Neural cell (in vitro differentiated cells): ENCODE data around the gene TRPM3.

Experiments
- CTCF ChIP-seq: fragments of 450-650 bp; IDR thresholded peaks from 2 replicates; pipeline ENCODE4 v1.5.1; 2014; ENCODE audit warnings: antibody characterized with exemption, mild to moderate bottlenecking, moderate library complexity; ENCODE audit not compliant: poor library complexity, severe bottlenecking
- EP300 ChIP-seq: fragments of 450-650 bp; conservative IDR thresholded peaks from 2 replicates; pipeline ENCODE4 v1.6.1; 2014; ENCODE audit warnings: antibody characterized with exemption, mild to moderate bottlenecking, moderate library complexity; ENCODE audit not compliant: poor library complexity, severe bottlenecking
- EZH2 ChIP-seq: fragments of 200-600, 300-800 bp; shearing (Covaris generic), sonication (generic); IDR thresholded peaks from 2 replicates; pipeline ENCODE4 v1.6.1; 2014; ENCODE audit warnings: antibody characterized with exemption, low read length, borderline replicate concordance, mild to moderate bottlenecking; ENCODE audit not compliant: insufficient read depth, poor library complexity, severe bottlenecking
- POLR2AphosphoS5 ChIP-seq: IDR thresholded peaks from 2 replicates; pipeline ENCODE4 v1.6.1; 2012
- REST ChIP-seq: IDR thresholded peaks from 2 replicates; pipeline ENCODE4 v1.6.1; 2012; ENCODE audit warnings: borderline replicate concordance
- TAF1 ChIP-seq: IDR thresholded peaks from 2 replicates; pipeline ENCODE4 v1.6.1; 2012; ENCODE audit warnings: low read depth

- TF ChIP-seq REST, result no peak
- no peak for TF ChIP-seq CTCF
- no peak for TF ChIP-seq EP300
- no peak for TF ChIP-seq POLR2AphosphoS5
- no peak for TF ChIP-seq TAF1
- no peak for TF ChIP-seq EZH2
Measured at GRCh38 chr9:70945301-70945700, 176.1 kb downstream of the TRPM3 start.
